Activated CD4-positive, alpha-beta T cell treated with anti-CD3 and anti-CD28 coated beads for 1 hour (primary cell): ENCODE measurements around the gene TRIM37.
"Not testable (repeated sequence)": the region's sequence is repeated elsewhere in the genome, so short reads cannot be mapped to it uniquely, and the experiment has no call there.

ENCODE experiments used
- DNase-seq: peaks from one replicate; pipeline ENCODE4 v3.0.0-alpha.2; 2020

TRIM37 gene, protein sequence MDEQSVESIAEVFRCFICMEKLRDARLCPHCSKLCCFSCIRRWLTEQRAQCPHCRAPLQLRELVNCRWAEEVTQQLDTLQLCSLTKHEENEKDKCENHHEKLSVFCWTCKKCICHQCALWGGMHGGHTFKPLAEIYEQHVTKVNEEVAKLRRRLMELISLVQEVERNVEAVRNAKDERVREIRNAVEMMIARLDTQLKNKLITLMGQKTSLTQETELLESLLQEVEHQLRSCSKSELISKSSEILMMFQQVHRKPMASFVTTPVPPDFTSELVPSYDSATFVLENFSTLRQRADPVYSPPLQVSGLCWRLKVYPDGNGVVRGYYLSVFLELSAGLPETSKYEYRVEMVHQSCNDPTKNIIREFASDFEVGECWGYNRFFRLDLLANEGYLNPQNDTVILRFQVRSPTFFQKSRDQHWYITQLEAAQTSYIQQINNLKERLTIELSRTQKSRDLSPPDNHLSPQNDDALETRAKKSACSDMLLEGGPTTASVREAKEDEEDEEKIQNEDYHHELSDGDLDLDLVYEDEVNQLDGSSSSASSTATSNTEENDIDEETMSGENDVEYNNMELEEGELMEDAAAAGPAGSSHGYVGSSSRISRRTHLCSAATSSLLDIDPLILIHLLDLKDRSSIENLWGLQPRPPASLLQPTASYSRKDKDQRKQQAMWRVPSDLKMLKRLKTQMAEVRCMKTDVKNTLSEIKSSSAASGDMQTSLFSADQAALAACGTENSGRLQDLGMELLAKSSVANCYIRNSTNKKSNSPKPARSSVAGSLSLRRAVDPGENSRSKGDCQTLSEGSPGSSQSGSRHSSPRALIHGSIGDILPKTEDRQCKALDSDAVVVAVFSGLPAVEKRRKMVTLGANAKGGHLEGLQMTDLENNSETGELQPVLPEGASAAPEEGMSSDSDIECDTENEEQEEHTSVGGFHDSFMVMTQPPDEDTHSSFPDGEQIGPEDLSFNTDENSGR

DNA sequence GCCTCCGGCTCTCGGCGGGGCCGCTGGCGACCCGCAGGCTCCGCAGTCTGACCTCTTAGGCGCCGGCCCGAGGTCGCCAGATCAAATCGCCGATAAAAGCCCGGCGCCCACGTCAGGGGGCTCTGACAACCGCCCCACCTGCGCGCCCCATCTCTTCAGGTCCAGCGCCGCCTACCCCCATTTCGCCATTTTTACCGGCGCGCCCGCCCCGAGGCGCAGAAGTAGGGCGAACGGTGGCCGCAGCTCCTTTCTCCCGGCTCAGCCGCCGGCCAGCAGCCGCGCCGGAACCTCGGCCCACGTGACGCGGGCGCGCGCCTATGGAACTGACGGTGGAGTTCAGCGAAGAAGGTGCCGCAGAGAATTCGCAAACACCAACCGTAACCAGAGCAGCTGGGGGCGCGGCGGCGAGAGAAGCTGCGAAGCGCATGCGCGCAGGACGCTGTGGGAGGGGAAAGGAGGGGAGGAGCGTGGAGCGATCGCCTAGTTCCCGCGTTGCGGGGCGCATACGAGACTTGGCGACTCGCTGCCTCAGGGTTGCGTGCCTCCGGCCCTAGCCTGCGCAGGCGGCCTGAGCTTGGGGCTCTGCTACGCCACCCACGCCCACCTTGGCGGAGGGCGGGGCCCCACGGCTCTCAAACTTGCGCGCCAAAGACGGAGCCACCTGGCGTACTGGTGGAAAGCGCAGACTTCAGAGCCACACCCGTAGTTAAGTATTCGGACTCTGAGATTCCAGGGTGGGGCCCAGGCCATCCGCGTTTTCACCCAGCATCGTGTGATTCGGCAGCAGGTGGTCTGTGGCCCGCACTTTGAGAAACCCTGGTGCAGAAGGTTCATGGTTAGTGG is at the start of gene TRIM37:
Gene TRIM37 (minus strand): TSS at position 418 of the 843 bp plus-strand sequence. CDS start 419 bp downstream, outside the sequence.
- peak; percentile 99 for DNase-seq

DNA sequence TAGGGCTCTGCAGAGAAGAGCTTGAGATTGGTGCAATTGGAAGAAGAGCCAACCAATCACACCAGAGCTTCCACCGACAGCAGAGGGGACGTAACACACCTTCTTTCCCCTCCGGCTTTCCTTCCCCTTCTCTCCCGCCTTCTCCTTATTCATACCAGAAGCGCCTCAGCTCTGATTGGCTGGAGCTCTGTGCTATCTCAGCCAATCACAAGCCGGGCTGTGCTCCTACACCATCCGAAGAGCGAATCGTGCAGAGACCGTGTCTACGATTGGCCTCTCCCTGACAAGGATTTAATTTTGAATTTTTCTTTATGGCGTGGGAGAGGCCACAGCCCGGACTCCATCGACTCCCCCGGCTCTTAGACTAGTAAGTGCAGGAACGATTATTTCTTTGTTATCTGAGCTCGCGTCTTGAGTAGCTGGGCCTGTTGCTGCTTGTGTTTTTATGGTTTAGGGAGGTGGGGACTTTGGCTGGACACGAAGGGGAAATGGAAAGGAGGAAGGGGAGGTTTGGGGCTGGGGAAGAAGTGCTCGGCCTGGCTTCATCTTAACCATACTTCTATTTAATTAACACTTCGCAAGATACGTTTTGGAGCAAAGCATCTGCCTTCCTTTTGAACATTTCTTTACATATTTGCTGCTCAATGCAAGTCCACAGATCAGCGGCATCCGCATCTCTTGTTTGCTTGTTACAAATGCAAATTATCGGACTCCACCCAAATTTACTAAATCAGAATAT is 48.9 kb upstream of the TRIM37 start, which contains the start of gene PRR11:
Gene PRR11 (plus strand): TSS at position 308 of the 739 bp plus-strand sequence. CDS start 14,007 bp downstream, outside the sequence.
- peak; percentile 85 for DNase-seq

DNA sequence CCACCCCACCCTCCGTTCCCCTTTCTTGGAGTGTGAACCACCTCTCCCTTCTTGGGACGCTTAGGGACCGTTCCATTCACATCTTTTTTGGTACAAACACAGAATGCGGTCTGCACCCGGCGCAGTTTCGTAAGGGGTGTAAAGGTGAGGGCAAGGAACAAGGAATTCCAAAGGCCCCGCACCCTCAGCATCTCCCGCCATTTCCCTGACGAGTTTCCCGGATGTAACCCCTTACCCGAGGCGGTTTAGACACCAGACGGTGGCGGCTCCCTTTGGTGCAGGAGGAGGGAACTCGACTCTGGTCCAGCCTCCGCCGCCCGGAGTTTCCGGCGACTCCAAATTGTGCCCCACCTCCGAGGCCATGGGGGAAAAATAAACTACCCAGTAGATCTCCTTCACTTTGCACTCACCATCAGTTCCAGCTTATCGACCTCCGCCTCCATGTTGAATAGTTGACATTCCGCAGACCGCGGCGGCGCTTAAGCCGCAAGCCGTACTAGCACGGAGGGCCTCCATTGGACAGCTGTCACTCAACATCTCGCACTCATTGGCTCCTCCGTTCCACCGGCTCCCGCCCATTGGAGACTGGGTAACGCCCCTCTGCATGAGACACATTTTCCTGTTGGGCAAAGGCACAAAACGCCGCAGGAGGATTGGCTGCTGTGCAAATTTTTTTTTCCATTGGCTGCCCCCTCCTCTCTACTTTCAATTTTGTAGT is 48.2 kb upstream of the TRIM37 start, which contains the start of gene SKA2:
Gene SKA2 (minus strand): TSS at position 466 of the 718 bp plus-strand sequence. CDS start 23 bp downstream, at position 443.
- peak; percentile 96 for DNase-seq

DNA sequence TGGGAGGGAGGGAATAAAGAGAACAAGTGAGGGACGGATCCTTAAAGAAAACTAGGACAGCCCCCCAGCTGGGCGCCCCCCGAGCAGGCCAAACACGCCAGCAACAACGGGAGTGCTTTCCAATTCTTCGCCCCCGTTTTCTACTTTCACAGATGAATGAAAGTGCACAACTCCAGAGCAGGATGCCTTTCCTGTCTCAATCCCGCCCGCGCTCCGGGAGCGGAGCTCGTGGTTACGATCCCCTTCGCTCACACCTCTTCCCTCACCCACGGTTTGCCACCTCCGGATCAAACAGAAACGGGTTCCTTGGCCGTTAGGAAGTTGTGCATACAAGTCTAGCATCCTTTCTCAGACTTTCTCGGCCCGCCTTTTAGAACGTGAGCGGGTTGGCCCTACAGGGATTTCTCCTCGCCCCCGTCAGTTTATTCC is 47.6 kb upstream of the TRIM37 start:
- DNase-seq = no peak

DNA sequence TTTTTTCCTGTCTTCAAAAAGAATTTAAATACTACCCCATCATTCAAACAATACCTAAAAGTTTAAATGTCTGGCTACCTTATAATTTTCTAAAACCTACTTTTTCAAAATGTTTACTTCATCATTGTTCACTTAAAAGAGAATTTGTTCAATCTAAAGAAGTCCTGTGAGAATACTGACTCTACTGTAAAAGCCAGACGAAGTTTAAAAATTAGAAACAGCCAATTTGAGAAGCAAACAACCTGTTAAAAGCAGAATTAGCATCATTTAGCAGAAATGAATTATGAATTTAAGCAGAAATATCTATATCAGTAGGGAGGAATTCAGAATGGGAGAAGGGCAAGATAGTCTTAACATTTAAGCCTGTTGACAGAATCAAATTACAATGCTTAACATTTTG is 46.2 kb upstream of the TRIM37 start:
- no peak for DNase-seq

DNA sequence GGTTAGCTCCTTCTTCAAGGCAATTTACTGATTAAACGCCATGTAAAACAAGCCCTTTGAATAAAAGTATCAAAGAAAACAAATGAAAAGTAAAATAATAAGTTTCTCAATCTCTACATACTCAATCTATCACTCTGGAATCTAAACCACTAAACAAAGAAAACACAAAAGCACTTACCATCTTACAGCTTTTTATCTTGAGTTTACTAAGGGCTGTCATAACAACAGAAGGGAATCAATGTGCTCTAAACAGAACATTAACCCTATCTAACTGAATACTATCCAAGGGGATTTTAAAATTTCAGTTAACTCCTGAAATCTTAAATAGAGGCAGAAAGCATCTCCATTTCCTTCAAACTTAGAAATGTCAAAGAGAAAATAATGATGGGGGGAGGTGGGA is 44.9 kb upstream of the TRIM37 start:
- no peak for DNase-seq

DNA sequence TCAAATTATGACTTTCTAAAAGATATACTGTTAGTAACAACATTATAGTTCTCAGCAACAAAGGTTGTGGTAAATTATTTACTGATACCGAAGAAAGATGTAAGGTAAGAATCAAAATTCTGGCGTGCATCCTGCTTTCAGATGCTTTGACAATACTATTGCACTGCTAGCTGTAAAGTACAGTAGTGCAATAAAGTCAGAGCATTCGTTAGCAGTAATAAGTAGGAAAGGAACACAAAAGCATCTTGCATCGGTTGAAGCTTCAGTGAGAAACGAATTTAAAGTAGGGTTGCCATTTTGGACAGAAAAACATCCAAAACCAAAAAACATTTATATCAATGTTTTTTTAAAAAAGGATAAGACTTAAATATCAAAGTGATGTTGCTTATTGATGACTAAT is 44.3 kb upstream of the TRIM37 start:
- no peak for DNase-seq

DNA sequence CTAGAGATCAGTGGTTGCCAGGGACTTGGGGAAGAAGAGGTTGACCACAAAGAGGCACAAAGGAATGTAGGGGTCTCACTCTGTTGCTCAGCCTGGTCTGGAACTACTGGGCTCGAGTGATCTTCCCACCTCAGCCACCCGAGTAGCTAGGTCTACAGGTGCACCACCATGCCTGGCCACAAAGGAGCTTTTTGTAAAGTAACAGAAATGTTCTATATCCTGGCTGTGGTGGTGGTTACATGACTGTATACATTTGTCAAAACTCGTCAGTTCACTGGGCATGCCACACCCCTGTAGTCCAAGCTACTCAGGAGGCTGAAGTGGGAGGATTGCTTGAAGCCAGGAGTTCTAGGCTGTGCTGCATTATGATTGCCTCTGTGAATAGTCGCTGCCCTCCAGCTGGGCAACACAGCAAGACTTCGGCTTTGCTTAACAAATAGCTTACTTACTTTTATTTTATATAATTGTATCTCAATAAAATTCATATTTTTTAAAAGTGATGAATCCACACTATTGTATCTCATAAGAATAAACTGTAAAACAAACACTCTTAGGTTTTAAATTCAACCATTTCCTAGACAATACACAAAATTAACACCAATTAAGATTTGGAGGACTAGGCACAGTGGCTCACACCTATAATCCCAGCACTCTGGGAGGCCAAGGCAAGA is 43.3 kb upstream of the TRIM37 start:
- DNase-seq = no peak

DNA sequence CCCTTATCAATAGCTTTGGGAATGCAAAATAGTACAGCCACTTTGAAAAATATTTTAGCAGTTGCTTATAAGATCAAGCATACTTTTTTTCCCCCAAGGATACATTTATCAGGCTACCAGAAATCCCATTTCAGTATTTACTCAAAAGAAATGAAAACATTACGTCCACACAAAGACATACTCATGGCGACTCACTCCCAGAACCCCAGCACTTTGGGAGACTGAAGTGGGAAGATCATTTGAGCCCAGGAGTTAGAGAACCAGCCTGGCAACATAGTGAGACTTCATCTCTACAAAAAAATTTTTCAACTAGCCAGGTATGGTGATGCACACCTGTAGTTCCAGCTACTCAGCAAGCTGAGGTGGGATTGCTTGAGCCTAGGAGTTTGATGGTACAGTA is 42.4 kb upstream of the TRIM37 start:
- no peak for DNase-seq

DNA sequence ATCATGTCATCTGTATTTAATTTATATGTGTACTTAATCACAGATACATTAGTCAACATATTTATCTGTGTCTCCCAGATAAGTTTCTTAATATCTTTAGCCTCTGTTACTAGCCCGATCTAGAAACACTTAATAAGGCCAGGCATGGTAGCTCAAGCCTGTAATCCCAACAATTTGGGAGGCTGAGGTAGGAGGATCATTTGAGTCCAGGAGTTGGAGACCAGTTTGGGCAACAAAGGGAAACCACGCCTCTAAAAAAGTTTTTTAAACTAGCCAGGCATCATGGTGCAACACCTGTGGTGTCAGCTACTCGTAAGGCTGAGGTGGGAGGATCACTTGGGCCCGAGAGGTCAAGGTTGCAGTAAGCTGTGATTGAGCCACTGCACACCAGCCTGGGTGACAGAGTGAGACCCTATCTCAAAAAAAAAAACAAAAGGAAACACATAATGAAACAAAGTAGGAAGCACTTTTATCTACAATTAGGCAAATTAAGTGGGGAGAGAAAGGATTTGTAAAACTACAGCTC is 39.0 kb upstream of the TRIM37 start:
- no peak for DNase-seq

DNA sequence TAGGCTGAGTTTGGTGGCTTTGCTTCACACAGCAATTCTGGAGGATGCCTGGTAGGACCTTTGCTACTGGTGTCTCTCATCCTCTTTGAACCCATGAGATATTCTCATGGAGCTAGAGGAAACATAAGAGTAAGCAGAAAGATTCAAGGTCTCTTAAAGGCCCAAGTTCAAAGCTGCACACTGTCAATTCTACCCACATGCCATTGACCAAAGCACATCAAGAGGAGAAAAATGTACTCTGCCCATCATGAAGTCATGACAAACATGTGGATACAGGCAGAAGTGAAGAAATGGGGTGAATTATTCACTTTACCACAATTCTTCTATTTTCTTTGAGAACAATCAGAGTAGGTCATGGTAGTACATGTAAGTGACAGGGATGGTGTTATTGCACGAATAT is 35.2 kb upstream of the TRIM37 start:
- no peak for DNase-seq

DNA sequence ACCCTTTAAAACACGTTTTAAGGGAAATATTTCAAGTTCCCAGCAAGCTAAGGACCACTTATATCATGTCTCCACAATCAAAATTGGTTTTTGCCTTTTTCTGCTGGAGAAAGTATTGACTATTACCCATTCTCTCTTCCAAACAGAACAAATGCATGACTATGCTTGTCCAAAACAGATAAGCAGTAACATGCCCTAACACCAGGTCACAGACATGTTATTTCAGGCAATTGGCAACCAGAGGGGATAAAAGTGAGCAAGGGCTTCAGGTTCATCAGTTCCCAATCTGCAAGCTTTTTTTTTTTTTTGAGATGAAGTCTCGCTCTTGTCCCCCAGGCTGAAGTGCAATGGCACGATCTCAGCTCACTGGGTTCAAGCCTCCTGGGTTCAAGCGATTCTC is 33.3 kb upstream of the TRIM37 start:
- no peak for DNase-seq

DNA sequence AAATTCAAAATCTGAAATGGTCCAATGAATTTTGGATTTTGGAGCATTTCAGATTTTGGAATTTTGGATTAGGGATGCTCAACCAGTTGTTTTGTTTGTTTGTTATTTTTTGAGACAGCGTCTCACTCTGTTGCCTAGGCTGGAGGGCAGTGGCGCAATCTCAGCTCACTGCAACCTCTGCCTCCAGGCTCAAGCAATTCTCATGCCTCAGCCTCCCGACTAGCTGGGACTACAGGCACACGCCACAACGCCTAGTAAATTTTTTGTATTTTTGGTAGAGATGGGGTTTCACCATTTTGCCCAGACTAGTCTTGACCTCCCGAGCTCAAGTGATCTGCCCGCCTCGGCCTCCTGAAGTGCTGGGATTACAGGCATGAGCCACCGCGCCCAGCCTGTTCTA is 31.7 kb upstream of the TRIM37 start:
- not testable (repeated sequence) for DNase-seq

DNA sequence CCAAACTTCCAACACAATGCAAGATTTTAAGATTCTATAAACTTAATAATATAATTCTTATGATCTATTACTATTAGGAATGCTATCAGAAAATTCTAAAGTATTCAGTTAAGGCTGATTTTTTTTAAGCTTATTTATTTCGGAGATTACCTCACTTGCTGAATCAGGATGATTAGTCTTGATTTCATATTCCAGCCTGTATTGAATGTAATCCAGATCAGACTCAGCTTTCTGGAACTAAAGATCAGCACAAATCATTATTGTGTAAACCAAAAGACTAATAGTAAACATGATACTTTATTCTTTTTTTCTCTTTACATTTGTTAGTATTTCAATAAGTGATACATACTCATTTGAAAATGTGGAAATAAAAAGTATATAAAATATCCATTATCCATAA is 24.5 kb upstream of the TRIM37 start:
- DNase-seq = no peak

DNA sequence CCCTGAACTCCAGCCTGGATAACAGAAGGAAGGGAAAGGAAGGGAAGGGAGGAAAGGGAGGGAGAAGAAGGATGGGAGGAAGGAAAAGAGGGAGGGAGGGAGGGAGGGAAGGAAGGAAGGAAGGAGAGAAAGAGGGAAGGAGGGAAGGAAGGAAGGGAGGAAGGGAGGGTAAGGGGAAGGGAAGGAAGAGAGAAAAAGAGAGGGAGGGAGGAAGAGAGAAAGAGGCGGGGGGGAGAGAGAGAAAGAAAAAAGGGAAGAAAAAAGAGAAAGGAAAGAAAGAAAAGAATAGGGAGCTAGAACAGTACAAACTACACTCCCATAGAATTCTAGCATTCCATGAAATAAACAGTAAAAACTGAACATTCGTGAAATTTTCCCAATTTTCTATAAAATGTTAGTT is 23.1 kb upstream of the TRIM37 start:
- DNase-seq = no peak

DNA sequence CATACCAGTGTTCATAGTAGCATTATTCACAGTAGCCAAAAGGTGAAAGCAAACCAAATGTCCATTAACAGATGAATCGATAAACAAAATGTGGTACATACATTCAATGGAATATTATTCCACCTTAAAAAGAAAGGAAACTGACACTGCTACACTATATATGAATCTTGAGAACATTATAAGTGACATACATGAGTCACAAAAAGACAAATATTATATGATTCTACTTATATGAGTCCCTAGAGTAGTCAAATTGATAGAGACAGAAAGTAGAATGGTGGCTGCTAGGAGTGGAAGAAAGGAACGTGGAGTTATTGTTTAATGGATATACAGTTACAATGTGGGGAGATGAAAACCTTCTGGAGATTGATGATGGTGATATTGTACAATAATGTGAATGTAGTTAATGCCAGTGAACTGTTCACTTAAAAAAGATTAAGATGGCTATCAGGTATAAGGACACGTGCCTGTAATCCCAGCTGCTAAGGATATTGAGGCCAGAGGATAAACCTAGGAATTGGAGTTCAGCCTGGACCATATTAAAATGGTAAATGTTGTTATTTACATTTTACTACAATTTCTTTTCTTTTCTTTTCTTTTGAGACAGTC is 20.2 kb upstream of the TRIM37 start:
- DNase-seq = no peak

DNA sequence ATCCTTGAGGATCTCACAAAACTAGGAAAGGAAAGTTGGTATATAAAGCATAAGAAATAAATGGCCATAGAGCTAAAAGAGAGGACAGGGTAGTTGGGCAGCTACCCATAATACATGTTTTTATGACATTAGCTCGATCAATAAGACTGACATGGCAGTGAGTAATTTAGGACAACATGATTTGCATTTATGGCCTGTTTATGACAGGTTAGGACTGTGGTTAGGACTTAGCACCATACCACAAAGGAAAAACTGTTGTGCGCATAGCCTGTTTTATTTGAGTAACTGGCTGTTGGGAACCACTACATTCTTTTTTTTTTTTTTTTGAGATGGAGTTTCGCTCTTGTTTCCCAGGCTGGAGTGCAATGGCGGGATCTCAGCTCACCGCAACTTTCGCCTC is 18.0 kb upstream of the TRIM37 start:
- no peak for DNase-seq

DNA sequence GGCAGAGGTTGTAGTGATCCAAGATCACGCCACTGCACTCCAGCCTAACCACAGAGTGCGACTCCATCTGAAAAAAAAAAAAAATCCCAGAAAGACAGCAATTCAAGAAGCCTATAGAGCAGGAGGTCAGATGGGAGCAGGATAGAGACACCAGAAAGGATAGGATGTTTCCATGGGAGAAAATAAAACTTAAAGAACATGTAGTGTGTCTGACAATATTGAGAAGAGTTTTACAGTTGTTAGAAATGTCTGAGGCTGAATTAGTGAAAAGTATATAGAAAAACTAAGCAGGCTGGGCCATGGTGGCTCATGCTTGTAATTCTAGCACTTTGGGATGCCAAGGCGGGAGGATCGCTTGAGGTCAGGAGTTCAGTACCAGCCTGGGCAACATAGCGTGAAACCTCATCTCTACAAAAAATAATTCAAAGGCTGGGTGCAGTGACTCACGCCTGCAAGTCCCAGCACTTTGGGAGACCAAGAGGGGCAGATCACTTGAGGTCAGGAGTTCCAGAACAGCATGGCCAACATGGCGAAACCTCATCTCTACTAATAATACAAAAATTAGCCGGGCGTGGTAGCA is 15.3 kb upstream of the TRIM37 start:
- DNase-seq = no peak

DNA sequence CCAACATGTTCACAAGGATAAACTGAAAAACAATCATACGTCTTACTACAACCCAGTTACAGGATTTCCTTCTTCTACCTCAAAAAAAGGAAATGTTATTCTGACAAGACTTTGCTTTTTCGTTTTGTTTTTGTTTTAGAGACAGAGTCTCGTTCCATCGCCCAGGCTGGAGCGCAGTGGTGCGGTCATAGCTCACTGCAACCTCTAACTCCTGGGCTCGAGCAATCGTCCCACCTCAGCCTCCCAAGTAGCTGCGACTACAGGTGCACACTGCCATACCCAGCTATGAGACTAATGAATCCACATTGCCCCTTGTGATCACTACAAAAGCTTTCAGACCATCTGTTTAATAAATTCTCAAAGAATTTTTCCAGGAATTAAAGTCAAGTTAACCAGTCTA is 8.8 kb upstream of the TRIM37 start:
- DNase-seq = no peak
